HCT116 (cell line): Measurements from ENCODE around the gene PLXDC1. TPM values are rescaled to one million over a fixed set of nuclear protein-coding genes. Genes with fewer than 3 reads are reported as not detected.

Source experiments
- ATAC-seq: fragments of 200-7000 bp; cut with Tn5 transposase; 2 replicates; pipeline ENCODE4 v1.9.1; 2020; ENCODE audit warnings: mild to moderate bottlenecking, moderate library complexity
- BruUV-seq: library from RNA; stranded (reverse); fragments of 400-500 nt; replicated peaks from 2 replicates; lab custom pipeline; 2021; lab: Mats Ljungman, UMichigan
- CTCF ChIA-PET: fragments of 300-600 bp; sonication (Branson Sonifier 250); formaldehyde crosslinking; loops from one replicate; lab custom pipeline; 2021; ENCODE audit warnings: antibody characterized with exemption; lab: Charles Lee
- POLR2A ChIA-PET: fragments of 300-600, 350-600 bp; sonication (Branson Sonifier 250); formaldehyde crosslinking; loops from one replicate; lab custom pipeline; 2021; ENCODE audit warnings: antibody characterized with exemption; lab: Charles Lee
- RAD21 ChIA-PET, 2 experiments: fragments of 300-600 bp; sonication (Branson Sonifier 250); formaldehyde crosslinking; loops; one replicate each; lab custom pipeline; 2023; ENCODE audit warnings: low total read pairs in 2 of 2; ENCODE audit not compliant: uncharacterized antibody in 2 of 2, unreplicated experiment in 2 of 2, low non-redundant PET in 1 of 2; lab: Charles Lee
- DNase-seq: peaks from one replicate; pipeline ENCODE4 v3.0.0-alpha.2; 2010; ENCODE audit warnings: low read depth, low spot score
- H2AFZ ChIP-seq: fragments of 200-600 bp; shearing (Covaris generic), sonication (generic); 2 replicates; pipeline ENCODE4 v1.6.1; 2017; ENCODE audit warnings: low read depth, mixed run types, mixed read lengths, antibody characterized with exemption, low read length; ENCODE audit not compliant: poor library complexity, severe bottlenecking
- H3K27ac ChIP-seq: 2 replicates; pipeline ENCODE4 v1.5.1; 2012; ENCODE audit warnings: low read depth, low read length
- H3K27me3 ChIP-seq: fragments of 200-600 bp; sonication (generic); 2 replicates; pipeline ENCODE4 v1.6.1; 2016; ENCODE audit warnings: mixed run types, low read length, mixed read lengths; ENCODE audit not compliant: insufficient read depth
- H3K36me3 ChIP-seq, 2 experiments: fragments of 200-500 bp in 1 of 2; fragments of 200-600 bp in 1 of 2; sonication (Bioruptor generic) in 1 of 2; sonication (generic) in 1 of 2; 2 replicates each; pipeline versions ENCODE4 v1.5.1 to v1.6.1; 2014 to 2016; ENCODE audit warnings: low read length in 2 of 2, inconsistent platforms in 1 of 2, mixed read lengths in 1 of 2, mixed run types in 1 of 2; ENCODE audit not compliant: insufficient read depth in 2 of 2, control insufficient read depth in 1 of 2
- H3K4me1 ChIP-seq, 2 experiments: fragments of 200-600 bp in 1 of 2; sonication (generic) in 1 of 2; 2 replicates each; pipeline versions ENCODE4 v1.5.1 to v1.6.1; 2012 to 2017; ENCODE audit warnings: low read length in 2 of 2, inconsistent platforms in 1 of 2, mild to moderate bottlenecking in 1 of 2, mixed read lengths in 1 of 2, mixed run types in 1 of 2, moderate library complexity in 1 of 2; ENCODE audit not compliant: insufficient read depth in 2 of 2, control insufficient read depth in 1 of 2
- H3K4me2 ChIP-seq: fragments of 200-600 bp; sonication (generic); 2 replicates; pipeline ENCODE4 v1.6.1; 2017; ENCODE audit warnings: mixed run types, low read length, mixed read lengths
- H3K4me3 ChIP-seq, 2 experiments: fragments of 200-600 bp in 1 of 2; sonication (generic) in 1 of 2; replicated peaks in 1 of 2; 2 replicates each; pipeline ENCODE4 v1.5.1; 2011 to 2016; ENCODE audit warnings: low read length in 2 of 2, control low read depth in 1 of 2, low read depth in 1 of 2, mild to moderate bottlenecking in 1 of 2, mixed read lengths in 1 of 2, mixed run types in 1 of 2
- H3K79me2 ChIP-seq: fragments of 200-600 bp; sonication (generic); 2 replicates; pipeline ENCODE4 v1.6.1; 2017; ENCODE audit warnings: mild to moderate bottlenecking, mixed run types, low read length, moderate library complexity, mixed read lengths; ENCODE audit not compliant: insufficient read depth
- H3K9ac ChIP-seq: fragments of 200-600 bp; sonication (generic); 2 replicates; pipeline ENCODE4 v1.6.1; 2016; ENCODE audit warnings: low read length, mixed read lengths
- H3K9me2 ChIP-seq: fragments of 200-600 bp; sonication (generic), shearing (Covaris generic); 2 replicates; pipeline ENCODE4 v1.6.1; 2017; ENCODE audit warnings: mixed run types, mild to moderate bottlenecking, moderate library complexity; ENCODE audit not compliant: insufficient read depth
- H3K9me3 ChIP-seq, 2 experiments: fragments of 200-500 bp in 1 of 2; fragments of 200-600 bp in 1 of 2; sonication (Bioruptor generic) in 1 of 2; sonication (generic) in 1 of 2; 2 replicates each; pipeline ENCODE4 v1.6.1; 2014 to 2017; ENCODE audit warnings: low read length in 2 of 2, mixed read lengths in 2 of 2, inconsistent platforms in 1 of 2, low read depth in 1 of 2, mild to moderate bottlenecking in 1 of 2, mixed run types in 1 of 2, moderate library complexity in 1 of 2; ENCODE audit not compliant: control insufficient read depth in 1 of 2, insufficient read depth in 1 of 2
- H4K20me1 ChIP-seq: fragments of 200-600 bp; sonication (generic), shearing (Covaris generic); 2 replicates; pipeline ENCODE4 v1.6.1; 2017; ENCODE audit warnings: mixed run types, mild to moderate bottlenecking, moderate library complexity; ENCODE audit not compliant: insufficient read depth
- CEBPB ChIP-seq: IDR thresholded peaks from 2 replicates; pipeline ENCODE4 v1.6.1; 2012; ENCODE audit warnings: low read depth
- CTCF ChIP-seq, 3 experiments: fragments of 200-600 bp in 1 of 3; sonication (generic) in 1 of 3; IDR thresholded peaks in 2 of 3; conservative IDR thresholded peaks in 1 of 3; 2 replicates each; pipeline ENCODE4 v1.5.1; 2012 to 2017; ENCODE audit warnings: low read depth in 2 of 3, low read length in 2 of 3, antibody characterized with exemption in 1 of 3, borderline replicate concordance in 1 of 3, control low read depth in 1 of 3, mild to moderate bottlenecking in 1 of 3, mixed read lengths in 1 of 3, mixed run types in 1 of 3, moderate library complexity in 1 of 3; ENCODE audit not compliant: insufficient read depth in 1 of 3
- EGR1 ChIP-seq: IDR thresholded peaks from 2 replicates; pipeline ENCODE4 v1.6.1; 2012; ENCODE audit warnings: low read depth
- ELF1 ChIP-seq: IDR thresholded peaks from 2 replicates; pipeline ENCODE4 v1.6.1; 2012; ENCODE audit warnings: low read depth, borderline replicate concordance
- FOSL1 ChIP-seq: IDR thresholded peaks from 2 replicates; pipeline ENCODE4 v1.6.1; 2012; ENCODE audit warnings: low read depth
- MAX ChIP-seq: IDR thresholded peaks from 2 replicates; pipeline ENCODE4 v1.6.1; 2012
- POLR2AphosphoS5 ChIP-seq: IDR thresholded peaks from 2 replicates; pipeline ENCODE4 v1.6.1; 2011; ENCODE audit warnings: mild to moderate bottlenecking, low read depth, low read length, moderate library complexity
- RAD21 ChIP-seq: IDR thresholded peaks from 2 replicates; pipeline ENCODE4 v1.6.1; 2012; ENCODE audit warnings: low read depth, mild to moderate bottlenecking
- REST ChIP-seq: IDR thresholded peaks from 2 replicates; pipeline ENCODE4 v1.6.1; 2012; ENCODE audit warnings: low read depth
- SIN3A ChIP-seq: IDR thresholded peaks from 2 replicates; pipeline ENCODE4 v1.6.1; 2012; ENCODE audit warnings: low read depth
- SP1 ChIP-seq: IDR thresholded peaks from 2 replicates; pipeline ENCODE4 v1.6.1; 2012; ENCODE audit warnings: low read depth
- TCF7L2 ChIP-seq: IDR thresholded peaks from 2 replicates; pipeline ENCODE4 v1.7.0; 2011; ENCODE audit warnings: borderline replicate concordance, inconsistent platforms; ENCODE audit not compliant: insufficient read depth, insufficient read length; ENCODE audit errors: extremely low read depth
- intact Hi-C: fragments of 100-400 bp; cut with micrococcal nuclease; formaldehyde crosslinking; loops from 2 replicates; pipeline ENCODE4 v1.10.0; 2022
- total RNA-seq: library from RNA; stranded (reverse); gene quantifications from one replicate; pipeline ENCODE4 v1.2.1, GENCODE V29; 2021; ENCODE audit not compliant: unreplicated experiment

PLXDC1 gene
- total RNA-seq, 1 experiment from 2014 or later: 1.8 TPM

- DNase-seq: peak; percentile 18
- Histone ChIP-seq H3K79me2 (no peaks in the 10 kb centered on the region), H3K27me3 (no peaks in the 10 kb centered on the region), H3K4me2 (peak overlapping the region; percentile 51), H3K9ac (peak overlapping the region; percentile 19), H3K36me3 (peaks cover 5 to 12% of the 10 kb centered on the region in 2 experiments; a peak in 3 of 4 replicates), H3K4me1 (peaks cover 5 to 27% of the 10 kb centered on the region in 2 experiments; a peak in 3 of 4 replicates), H4K20me1 (no peaks in the 10 kb centered on the region), H2AFZ (no peak overlapping the region), H3K4me3 (no peak overlapping the region), H3K27ac (no peak overlapping the region), H3K9me2 (no peaks in the 10 kb centered on the region), H3K9me3 (no peaks in the 10 kb centered on the region)
- ChIA-PET POLR2A (interaction anchor here (0.5 kb wide), 1 partner anchor 308 kb away, joined by 4 read pairs; no protein-coding TSS in a partner anchor), RAD21 (no interaction called here), CTCF (interaction anchor here (1.7 kb wide), 1 partner anchor 195 kb away, joined by 4 read pairs; no protein-coding TSS in a partner anchor)
- TF ChIP-seq FOSL1 (peak; percentile 44; the same call in 1 of the 2 replicates), ELF1 (no peak)
- intact Hi-C loops: no loop called here
- ATAC-seq: peak; percentile 52
- no TSS peak for BruUV-seq
Measured at GRCh38 chr17:39178536-39178935, 27.1 kb upstream of the PLXDC1 start.

GRCh38 chr17:39177256-39177655 lies 25.8 kb upstream of the PLXDC1 start:
- H3K4me3 ChIP-seq: no peak overlapping the region
- no peaks in the 10 kb centered on the region for H3K9me3 ChIP-seq
- no peak overlapping the region for H2AFZ ChIP-seq
- H3K4me2 ChIP-seq: no peak overlapping the region
- no peaks in the 10 kb centered on the region for H3K9me2 ChIP-seq
- ChIA-PET POLR2A (no interaction called here), RAD21 (no interaction called here), CTCF (no interaction called here)
- no peak overlapping the region for H3K9ac ChIP-seq
- no peaks in the 10 kb centered on the region for H3K79me2 ChIP-seq
- H3K4me1 ChIP-seq: peaks cover 5 to 27% of the 10 kb centered on the region in 2 experiments; a peak in 3 of 4 replicates
- no peaks in the 10 kb centered on the region for H4K20me1 ChIP-seq
- DNase-seq (peak; percentile 39), ATAC-seq (peak; percentile 69)
- peaks cover 5 to 6% of the 10 kb centered on the region in 2 experiments; a peak in 3 of 4 replicates for H3K36me3 ChIP-seq
- no peak overlapping the region; the same call in 1 of the 2 replicates for H3K27ac ChIP-seq
- intact Hi-C loops: no loop called here
- no peaks in the 10 kb centered on the region for H3K27me3 ChIP-seq
- no peak for TF ChIP-seq EGR1
- TF ChIP-seq SIN3A: no peak
- no peak for TF ChIP-seq CEBPB
- TF ChIP-seq POLR2AphosphoS5: no peak
- no peak for TF ChIP-seq MAX
- no peak for TF ChIP-seq FOSL1
- no peak for TF ChIP-seq RAD21
- no peak for TF ChIP-seq REST
- no peak for TF ChIP-seq CTCF (IDR thresholded peaks at IDR 0.05 in 2 of 3, conservative IDR thresholded peaks at IDR 0.05 in 1 of 3; ENCODE audit: borderline replicate concordance in 1 of 3, insufficient read depth in 1 of 3, low read depth in 2 of 3, low read length in 2 of 3)
- no peak for TF ChIP-seq SP1
- TF ChIP-seq TCF7L2: no peak
- BruUV-seq: no TSS peak
